Spleen (tissue), 7 donors: ENCODE measurements around the gene HAAO.

Source experiments
- POLR2A ChIP-seq, 3 donors: fragments of 450-650 bp; IDR thresholded peaks; one replicate each; pipeline ENCODE4 v1.5.1; 2017; ENCODE audit warnings: antibody characterized with exemption in 3 of 3, mild to moderate bottlenecking in 1 of 3
- POLR2AphosphoS5 ChIP-seq, 3 donors: sonication (generic); formaldehyde crosslinking; IDR thresholded peaks; one replicate each; pipeline ENCODE4 v1.5.1; 2017; ENCODE audit warnings: antibody characterized with exemption in 3 of 3
- TF ChIP-seq, protein P1 (sequence below), 11 experiments: fragments of 200-600 bp in 7 of 11; fragments of 450-650 bp in 4 of 11; sonication (generic) in 4 of 11; IDR thresholded peaks in 8 of 11; conservative IDR thresholded peaks in 3 of 11; 1 replicate in 7 of 11; 2 replicates in 4 of 11; pipeline versions ENCODE4 v1.4.0 to v1.8.0; 2016 to 2021; ENCODE audit warnings: antibody characterized with exemption in 11 of 11, inconsistent platforms in 4 of 11, mild to moderate bottlenecking in 1 of 11
- donor health status: DM: no; HTN: no; CAD: no; lungs with moderate emphysema.
- donor health status: DM: no; HTN: no; CAD: no.
- donor health status: DM: no; HTN: no; CAD: no.

DNA sequence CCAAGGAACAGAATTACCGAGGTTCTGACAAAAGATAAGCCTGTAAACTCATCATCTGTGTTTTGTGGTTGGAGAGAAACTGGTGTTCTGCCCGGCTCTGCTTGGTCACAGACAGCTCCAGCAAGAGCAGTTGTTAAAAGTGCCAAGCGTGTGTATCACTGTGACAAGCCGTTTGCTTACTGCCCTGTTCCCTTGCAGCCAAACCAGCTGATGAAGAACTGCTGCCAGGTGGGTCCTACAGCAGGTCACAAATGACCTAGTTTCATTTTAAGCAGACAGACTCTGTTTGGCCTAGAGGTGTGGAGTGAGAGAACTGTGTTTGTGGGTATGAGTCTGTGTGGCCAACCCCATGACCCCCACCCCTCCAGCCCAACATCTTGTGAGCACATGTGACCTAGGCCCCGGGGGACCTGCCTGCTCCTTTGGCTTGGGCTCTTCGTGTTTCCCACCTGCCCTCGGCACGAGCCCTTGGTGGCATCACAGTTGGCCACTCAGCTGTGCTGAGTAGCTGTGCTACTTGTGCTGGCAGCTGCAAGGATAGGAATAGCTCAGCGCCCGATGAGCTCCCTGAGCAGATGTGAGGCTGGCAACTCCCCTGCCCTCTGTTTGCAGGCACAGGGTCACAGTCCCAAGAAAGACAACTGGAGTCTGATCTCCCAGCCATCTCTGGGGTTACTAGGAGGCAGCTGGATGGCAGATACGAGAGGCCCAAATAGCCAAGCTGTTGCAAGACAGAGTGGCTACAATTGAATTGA lies 38.2 kb downstream of the HAAO start:
- TF ChIP-seq, protein P1, sequence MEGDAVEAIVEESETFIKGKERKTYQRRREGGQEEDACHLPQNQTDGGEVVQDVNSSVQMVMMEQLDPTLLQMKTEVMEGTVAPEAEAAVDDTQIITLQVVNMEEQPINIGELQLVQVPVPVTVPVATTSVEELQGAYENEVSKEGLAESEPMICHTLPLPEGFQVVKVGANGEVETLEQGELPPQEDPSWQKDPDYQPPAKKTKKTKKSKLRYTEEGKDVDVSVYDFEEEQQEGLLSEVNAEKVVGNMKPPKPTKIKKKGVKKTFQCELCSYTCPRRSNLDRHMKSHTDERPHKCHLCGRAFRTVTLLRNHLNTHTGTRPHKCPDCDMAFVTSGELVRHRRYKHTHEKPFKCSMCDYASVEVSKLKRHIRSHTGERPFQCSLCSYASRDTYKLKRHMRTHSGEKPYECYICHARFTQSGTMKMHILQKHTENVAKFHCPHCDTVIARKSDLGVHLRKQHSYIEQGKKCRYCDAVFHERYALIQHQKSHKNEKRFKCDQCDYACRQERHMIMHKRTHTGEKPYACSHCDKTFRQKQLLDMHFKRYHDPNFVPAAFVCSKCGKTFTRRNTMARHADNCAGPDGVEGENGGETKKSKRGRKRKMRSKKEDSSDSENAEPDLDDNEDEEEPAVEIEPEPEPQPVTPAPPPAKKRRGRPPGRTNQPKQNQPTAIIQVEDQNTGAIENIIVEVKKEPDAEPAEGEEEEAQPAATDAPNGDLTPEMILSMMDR (IDR thresholded peaks at IDR 0.05 in 8 of 11, conservative IDR thresholded peaks at IDR 0.05 in 3 of 11): no peak
- TF ChIP-seq POLR2A (IDR thresholded peaks at IDR 0.05) (no peak), POLR2AphosphoS5 (IDR thresholded peaks at IDR 0.05) (peak; percentile 48 to 74 (median 63))
